DMS 273 (cell line): Measurements from ENCODE around the gene PCBD2.
"Not testable (repeated sequence)": the region's sequence is repeated elsewhere in the genome, so short reads cannot be mapped to it uniquely, and the experiment has no call there.

Source experiments
- DNase-seq: peaks from one replicate; lab custom pipeline; 2025; ENCODE audit not compliant: unreplicated experiment; lab: John Stamatoyannopoulos, UW

PCBD2 gene

DNA sequence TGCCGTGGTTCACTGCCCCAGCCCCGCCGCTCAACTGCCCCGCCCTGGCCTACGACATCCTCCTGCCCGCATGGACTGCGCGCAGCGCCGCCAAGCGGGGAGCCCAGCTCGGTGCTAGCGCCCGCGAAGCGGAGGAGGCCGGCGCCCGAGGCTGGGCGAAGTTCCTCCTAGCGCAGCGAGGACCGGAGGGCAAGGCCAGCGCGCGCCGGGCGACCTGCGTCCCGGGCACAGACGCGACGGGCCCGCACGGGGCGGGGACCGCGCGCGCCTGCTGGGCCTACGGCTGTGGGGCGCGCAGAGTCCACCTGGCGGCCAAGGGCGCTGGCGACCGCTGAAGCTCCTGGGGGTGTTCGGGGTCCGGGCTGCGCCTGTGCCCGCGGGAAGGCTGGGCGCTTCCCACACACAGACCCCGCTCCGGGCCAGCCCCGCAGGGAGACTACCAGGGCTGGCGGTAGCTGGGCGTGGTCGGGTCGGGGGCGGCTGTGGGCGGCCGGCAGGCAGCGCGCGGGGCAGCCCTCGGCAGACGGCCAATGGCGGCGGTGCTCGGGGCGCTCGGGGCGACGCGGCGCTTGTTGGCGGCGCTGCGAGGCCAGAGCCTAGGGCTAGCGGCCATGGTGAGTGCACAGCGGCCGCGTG, at the start of gene PCBD2:
Gene PCBD2 (plus strand): TSS at position 522 of the 636 bp plus-strand sequence. CDS start 9 bp downstream, at position 531.
- DNase-seq = peak; percentile 98

DNA sequence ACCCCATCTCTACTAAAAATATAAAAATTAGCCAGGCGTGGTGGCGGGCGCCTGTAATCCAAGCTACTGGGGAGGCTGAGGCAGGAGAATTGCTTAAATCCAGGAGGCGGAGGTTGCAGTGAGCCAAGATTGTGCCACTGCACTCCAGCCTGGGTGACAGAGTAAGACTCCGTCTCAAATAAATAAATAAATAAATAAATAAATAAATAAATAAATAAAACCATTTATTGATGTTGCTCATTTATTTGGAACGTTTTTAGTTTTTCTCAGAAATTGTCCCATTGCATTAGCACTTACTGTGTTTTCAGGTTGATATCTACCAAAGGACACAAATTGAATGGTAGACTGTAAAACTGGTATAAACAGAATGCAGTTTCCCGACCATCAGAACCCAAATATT, 48.5 kb upstream of the PCBD2 start:
- not testable (repeated sequence) for DNase-seq

DNA sequence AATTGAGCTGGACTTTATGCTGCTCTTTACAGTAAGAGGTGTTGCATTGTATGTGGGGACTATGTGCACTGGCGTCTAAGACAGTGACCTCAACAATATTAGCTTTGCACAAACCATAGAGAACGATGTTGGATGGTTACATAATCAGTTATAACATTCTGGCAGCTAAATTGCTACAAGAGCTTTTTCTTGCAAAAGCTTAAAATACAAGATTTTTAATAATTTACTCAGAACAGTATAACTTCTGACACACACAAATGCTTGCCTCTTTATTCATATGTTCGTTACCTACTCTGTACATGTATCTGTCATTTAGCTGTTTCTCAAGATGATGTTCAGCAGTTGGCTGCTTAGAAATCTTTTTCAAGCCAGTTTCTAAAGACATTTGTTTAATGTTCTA, 47.5 kb upstream of the PCBD2 start:
- no peak for DNase-seq

DNA sequence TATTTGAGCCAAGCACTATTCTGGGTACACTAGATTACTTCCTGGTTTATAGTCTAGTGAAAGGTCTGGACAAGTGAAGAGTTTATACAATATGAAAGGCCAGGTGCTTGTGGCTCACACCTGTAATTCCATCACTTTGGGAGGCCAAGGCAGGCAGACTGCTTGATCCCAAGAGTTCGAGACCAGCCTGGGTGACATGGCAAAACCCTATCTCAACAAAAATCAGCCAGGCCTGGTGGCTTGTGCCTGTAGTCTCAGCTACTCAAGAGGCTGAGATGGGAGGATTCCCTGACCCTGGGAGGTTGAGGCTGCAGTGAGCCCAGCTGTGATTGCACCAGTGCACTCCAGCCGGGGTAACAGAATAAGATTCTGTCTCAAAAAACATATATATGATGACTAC, 40.2 kb upstream of the PCBD2 start:
- no peak for DNase-seq

DNA sequence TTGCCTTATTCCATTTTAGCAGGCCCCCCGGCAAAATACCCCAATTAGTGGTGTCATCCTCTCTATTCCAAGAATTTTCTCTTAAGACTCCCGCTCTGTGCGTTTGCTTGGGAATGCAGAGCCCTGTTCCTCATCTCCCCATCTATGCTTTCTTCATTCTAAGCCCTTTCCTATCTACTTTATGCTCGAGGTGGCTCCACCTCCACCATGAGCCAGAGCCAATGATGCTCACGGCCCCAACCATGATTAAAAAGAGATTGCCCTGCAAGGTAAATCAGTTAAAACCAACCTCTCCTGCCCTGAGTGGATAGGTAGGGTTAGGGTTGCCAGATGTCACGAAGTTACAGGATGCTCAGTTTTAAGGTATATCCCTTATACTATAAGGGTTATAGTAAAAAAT, 31.4 kb upstream of the PCBD2 start:
- DNase-seq = peak; percentile 45

DNA sequence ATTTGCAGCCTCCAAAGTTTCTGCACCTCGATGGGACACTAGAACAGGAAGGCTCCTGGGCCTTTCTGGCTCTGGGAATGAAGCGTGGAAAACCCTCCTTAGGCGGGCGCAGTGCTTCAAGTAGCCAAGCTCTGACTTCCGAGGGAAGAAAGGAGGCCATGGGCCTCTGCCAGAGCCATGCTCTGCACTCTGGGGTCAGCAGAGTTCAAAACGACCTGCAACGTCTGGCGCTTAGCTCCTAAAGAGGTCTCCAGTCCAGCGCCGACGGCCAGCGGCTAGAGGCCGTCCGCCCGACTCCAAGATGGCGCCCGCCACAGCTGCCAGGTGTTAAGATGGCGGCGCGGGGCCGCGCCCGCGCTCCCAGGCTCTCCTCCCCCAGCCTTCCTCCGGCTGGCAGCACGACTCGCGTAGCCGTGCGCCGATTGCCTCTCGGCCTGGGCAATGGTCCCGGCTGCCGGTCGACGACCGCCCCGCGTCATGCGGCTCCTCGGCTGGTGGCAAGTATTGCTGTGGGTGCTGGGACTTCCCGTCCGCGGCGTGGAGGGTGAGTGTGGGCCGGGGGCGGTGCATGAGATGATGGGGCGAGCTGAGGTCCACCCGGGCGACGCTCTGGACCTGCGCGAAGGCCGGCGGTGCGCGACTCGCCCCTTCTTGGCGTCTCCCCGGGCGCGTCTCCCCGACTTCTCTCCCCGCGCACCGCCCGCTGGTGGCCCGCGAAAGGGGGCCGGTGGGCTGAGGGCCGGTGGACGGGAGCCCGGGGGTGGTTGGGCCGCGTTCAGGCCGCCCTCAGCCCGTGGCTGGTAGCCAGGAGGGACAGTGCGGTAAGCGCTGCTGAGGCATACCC, 30.7 kb upstream of the PCBD2 start, which contains the start of gene TXNDC15:
Gene TXNDC15 (plus strand): TSS at position 385 of the 844 bp plus-strand sequence. CDS start 57 bp downstream, at position 442.
- peak; percentile 93 for DNase-seq

DNA sequence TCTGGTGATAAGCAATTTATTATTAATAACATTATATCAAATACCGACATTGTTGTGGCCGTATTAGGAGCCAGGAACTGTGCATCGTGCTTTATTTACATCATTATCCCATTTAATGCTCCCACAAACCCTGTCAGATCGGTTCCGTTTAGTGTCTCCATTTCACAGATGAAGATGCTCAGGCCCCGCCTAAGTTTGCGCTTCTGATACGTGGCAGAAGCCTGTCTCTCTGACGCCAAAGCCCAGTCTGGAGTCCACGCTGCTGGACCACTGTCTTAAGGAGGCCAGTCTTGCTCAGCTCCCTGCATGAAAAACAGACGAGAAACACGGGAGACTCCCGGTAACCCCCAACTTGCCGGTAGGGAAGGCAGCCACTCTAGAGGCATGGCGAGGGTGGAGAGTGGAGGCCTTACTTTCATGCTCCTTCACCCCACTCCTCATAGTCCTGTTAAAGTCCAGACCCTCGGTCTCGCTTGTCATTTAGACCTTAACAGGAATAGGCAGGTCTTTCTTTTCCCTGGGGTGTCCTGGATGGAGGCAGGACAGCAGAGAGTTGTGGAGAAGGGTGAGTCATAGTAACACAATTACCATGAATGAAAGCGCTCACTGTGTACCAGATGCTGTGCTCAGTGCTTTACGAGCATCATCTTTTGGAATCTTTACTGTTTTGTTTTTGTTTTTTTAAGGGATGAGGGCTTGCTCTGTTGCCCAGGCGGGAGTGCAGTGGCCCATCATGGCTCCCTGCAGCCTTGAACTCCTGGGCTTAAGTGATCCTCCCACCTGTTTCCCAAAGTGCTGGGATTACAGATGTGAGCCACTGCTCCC, 29.9 kb upstream of the PCBD2 start:
- peak; percentile 81 for DNase-seq

DNA sequence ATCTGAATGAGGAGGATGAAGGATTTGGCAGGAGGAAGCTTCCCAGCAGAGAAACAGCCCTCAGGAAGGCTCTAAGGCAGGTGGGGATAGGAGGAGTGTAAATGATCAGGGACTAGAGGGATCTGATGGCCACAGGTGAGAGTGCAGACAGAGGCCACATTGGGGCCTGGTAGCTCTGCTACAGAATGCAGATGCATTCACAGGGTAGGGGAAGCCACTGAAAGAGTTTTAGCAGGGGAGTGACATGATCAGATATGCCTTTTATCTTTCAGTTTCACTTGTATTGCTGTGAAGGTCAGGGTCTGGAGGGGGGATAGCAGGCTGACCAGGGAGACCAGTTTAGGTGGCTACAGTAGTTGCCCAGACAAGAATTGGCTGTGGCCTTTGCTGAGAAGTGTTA, 27.8 kb upstream of the PCBD2 start:
- DNase-seq = no peak

DNA sequence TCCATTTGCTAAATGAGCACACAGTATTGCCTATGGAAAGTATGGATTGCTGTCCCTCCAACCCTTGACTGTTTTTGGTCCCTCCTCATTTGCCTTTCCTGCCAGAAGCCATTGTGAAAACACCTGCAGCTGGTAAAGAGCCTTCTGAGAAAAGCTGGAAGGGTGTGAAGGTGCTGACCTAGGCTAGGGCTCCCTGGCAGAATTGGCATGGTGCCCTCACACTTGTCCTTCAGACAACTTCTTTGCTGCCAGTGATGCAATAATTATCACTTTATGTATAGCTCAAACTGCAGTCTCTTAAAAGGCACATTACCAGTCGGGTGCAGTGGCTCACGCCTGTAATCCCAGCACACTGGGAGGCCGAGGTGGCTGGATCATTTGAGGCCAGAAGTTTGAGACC, 26.5 kb upstream of the PCBD2 start:
- DNase-seq = no peak

DNA sequence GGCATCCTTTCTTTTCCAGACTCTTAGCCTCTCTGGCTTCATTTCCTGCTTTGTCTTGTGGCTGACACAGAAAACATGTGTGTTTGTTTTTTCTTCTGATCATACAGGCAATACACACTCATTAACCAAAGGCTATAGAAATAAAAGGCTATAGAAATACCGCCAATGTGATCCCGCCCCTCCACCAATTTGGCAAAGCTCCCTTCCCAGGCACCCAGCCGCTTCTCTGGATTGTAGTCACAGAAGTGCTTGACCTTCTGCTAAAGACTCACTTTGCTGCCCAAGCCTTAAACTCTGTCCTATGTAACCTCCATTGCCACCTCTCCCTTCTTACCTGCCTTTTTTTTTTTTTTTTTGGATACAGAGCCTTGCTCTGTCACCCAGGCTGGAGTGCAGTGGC, 25.5 kb upstream of the PCBD2 start:
- no peak for DNase-seq

DNA sequence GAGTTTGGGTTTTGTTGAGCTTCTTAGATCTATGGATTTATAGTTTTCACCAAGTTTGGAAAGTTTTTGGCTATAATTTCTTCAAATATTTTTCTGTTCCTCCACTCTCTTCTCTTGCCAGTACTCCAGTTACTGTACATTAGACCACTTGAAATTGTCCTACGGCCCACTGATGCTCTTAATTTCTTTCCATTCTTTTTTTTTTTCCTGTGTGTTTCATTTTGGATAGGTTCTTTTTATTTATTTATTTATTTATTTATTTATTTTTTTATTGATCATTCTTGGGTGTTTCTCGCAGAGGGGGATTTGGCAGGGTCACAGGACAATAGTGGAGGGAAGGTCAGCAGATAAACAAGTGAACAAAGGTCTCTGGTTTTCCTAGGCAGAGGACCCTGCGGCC, 24.0 kb upstream of the PCBD2 start:
- not testable (repeated sequence) for DNase-seq

DNA sequence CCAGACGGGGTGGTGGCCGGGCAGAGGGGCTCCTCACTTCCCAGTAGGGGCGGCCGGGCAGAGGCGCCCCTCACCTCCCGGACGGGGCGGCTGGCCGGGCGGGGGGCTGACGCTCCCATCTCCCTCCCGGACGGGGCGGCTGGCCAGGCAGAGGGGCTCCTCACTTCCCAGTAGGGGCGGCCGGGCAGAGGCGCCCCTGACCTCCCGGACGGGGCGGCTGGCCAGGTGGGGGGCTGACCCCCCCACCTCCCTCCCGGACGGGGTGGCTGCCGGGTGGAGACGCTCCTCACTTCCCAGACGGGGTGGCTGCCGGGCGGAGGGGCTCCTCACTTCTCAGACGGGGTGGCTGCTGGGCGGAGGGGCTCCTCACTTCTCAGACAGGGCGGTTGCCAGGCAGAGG, 23.2 kb upstream of the PCBD2 start:
- not testable (repeated sequence) for DNase-seq

DNA sequence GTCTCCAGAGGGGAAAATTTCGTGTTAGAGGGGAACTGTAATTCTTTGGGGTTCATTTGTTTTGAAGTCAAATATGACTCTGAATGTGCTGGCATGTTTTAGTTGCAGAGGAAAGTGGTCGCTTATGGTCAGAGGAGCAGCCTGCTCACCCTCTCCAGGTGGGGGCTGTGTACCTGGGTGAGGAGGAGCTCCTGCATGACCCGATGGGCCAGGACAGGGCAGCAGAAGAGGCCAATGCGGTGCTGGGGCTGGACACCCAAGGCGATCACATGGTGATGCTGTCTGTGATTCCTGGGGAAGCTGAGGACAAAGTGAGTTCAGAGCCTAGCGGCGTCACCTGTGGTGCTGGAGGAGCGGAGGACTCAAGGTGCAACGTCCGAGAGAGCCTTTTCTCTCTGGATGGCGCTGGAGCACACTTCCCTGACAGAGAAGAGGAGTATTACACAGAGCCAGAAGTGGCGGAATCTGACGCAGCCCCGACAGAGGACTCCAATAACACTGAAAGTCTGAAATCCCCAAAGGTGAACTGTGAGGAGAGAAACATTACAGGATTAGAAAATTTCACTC, 17.3 kb upstream of the PCBD2 start:
- no peak for DNase-seq

DNA sequence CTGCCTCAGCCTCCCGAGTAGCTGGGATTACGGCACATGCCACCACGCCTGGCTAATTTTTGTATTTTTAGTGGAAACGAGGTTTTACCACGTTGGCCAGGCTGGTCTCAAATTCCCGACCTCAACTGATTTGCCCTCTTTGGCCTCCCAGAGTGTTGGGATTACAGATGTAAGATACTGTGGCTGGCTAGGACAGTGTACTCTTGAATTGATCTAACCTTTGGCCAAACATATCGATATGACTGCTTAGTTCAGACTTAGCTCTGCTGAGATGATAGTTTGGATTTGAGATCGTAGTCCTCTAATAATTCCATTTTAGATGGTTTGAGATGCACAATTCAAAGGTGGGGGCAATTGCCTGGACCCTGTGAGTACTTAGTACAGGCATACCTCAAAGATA, 15.6 kb upstream of the PCBD2 start:
- DNase-seq = no peak

DNA sequence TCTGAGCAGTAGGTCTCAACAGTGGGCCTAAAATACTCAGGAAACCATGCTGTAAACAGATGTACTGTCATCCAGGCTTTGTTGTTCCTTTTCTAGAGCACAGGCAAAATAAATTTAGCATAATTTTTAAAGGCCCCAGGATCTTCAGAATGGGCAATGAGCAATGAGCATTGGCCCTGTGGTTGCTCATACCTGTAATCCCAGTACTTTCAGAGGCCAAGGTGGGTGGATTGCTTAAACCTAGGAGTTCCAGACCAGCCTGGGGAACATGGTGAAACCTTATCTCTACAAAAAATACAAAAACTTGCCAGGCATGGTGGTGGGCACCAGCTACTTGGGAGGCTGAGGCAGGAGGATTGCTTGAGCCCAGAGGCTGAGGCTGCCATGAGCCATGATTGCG, 13.5 kb upstream of the PCBD2 start:
- no peak for DNase-seq

DNA sequence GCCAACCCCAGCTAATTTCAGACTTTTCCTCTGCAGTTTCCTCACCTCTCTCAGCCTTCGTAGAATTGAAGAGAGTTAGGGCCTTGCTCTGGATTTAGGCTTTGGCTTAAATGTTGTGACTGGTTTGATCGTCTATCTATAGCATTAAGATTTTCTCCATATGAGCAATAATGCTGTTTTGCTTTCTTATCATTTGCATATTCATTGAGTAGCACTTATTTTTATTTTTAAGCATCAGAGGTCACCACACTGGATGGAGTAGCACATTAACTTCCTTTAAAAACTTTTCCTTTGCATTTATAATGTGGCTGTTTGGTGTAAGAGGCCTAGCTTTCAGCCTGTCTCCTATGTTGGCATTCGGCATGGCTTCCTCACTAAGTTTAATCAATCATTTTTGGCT, 12.6 kb upstream of the PCBD2 start:
- no peak for DNase-seq

DNA sequence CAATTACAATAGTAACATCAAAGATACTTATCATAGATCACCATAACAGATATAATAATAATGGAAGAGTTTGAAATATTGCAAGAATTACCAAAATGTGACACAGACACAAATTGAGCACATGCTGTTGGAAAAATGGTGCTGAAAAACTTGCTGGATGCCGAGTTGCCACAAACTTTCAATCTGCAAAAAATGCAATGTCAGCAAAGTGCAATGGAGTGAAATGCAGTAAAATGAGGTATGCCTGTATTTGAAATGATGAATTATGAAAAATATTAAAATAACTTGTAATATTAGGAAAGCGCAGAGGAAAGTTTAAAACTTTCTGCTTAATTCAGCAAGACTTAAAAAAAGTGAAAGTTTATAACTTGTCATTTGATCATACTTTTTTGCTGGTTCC, 12.0 kb upstream of the PCBD2 start:
- no peak for DNase-seq

DNA sequence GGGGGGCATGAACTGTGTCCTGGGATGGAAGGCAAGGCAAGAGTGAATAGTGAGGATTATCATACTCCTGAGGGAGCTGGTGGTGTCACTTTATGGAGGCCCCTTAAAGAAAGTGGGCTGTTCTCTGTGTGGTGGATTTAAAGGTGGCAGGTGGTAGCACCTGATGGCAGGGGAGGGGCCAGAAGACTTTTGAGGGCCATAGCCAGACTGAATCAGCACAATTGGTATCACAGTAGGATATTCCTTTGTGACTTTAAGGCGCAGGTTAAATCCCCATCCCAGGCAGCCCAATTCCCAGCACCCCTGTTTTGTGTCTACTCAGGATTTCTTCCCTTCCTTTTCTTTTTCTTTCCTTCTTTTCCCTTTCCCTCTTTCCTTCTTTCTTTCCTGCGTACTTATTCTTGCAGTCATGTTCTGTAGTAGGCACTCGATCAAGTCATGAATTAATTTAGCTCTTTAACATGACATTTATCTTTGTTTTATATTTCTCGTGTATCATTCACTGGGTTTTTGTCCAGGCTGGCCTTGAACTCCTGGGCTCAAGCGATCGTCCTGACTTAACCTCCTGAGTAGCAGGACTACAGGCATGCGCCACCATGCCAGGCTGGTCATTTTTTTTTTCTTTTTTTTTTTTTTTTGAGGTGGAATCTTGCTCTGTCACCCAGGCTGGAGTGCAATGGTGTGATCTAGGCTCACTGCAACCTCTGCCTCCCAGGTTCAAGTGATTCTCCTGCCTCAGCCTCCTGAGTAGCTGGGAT, 11.0 kb upstream of the PCBD2 start:
- no peak for DNase-seq

DNA sequence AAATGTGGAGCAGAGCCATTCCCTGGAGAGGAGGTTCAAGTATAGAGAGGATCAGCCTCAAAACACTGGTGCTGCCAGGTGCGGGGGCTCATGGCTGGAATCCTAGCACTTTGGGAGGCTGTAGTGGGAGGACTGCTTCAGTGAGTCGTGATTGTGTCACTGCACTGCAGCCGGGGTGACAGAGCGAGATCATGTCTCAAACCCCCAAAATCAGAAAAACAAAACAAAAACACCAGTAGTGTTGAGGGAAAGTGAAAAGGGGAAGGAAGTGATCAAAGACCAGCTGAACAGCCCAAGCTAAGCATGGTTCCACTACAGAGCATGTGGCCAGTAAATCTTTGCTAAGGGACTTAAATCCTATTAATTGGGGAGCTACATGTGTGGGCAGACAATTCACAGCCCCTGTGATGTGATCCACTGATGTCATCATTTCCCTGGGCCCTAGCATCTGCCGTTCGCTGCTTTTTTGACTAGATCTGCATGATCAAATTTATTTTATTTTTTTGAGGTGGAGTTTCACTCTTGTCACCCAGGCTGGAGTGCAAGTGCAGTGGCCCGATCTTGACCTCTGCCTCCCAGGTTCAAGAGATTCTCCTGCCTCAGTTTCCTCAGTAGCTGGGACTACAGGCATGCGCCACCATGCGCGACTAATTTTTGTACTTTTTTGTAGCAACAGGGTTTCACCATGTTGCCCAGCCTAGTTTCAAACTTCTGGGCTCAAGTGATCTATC, 2.7 kb upstream of the PCBD2 start:
- DNase-seq = peak; percentile 17
